Measurements from ENCODE around the gene BCAR1.
"Not testable (repeated sequence)": the region's sequence is repeated elsewhere in the genome, so short reads cannot be mapped to it uniquely, and the experiment has no call there.

The BCAR1 gene

DNA sequence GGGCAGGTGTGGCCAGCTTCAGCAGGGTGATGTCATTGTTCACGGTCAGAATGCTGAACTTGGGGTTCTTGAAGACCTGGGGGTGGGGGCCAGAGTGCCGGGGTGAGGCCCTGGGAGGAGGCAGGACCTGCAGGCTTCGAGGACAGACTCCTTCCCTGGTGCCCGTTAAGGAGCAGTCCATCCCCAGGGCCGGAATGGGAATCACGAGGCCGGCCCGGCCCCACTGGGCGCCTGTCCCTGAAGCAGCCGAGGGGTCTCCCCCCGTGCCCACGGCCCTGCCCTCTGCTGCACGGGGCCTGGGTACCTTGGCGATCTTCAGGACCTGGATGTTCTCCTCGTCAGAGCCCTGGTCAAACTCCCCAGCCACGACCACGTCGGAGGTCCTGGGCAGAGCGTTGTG is 46.0 kb downstream of the BCAR1 start:
- H3K27ac ChIP-seq (ENCODE audit: low read length); H3K4me3 ChIP-seq (ENCODE audit: low read depth in 1 of 2, low read length in 2 of 2); H3K27me3 ChIP-seq (ENCODE audit: low read depth, low read length); H3K4me1 ChIP-seq (ENCODE audit: control insufficient read depth in 1 of 2, insufficient read depth in 2 of 2, low read length in 2 of 2); H3K9me3 ChIP-seq (ENCODE audit: control insufficient read depth in 1 of 2, low read length in 2 of 2); H3K36me3 ChIP-seq (ENCODE audit: control insufficient read depth in 1 of 2, insufficient read depth in 2 of 2, low read length in 2 of 2): not testable (repeated sequence)

DNA sequence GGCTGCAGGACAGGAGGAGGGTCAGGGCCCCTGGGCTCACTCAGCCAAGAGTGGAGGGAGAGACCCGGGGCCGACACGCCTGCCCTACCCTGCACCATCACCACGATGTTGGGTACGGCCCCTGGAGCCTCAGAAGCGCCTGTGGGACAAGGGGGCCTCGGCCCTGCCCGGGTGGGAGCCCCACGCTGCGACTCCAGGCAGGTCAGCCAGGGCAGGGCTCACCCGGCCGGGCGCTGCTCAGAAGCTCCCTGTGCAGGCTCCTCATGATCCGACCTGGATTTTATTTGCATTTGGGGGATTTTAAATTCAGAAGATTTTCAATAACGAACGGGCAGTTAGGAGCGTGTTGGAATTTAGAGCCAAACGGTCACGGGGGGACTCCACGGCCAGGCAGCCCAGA is 46.5 kb downstream of the BCAR1 start:
- not testable (repeated sequence) for H3K9me3 ChIP-seq (ENCODE audit: control insufficient read depth in 1 of 2, low read length in 2 of 2); H3K27ac ChIP-seq (ENCODE audit: low read length); H3K36me3 ChIP-seq (ENCODE audit: control insufficient read depth in 1 of 2, insufficient read depth in 2 of 2, low read length in 2 of 2); H3K4me3 ChIP-seq (ENCODE audit: low read depth in 1 of 2, low read length in 2 of 2); H3K4me1 ChIP-seq (ENCODE audit: control insufficient read depth in 1 of 2, insufficient read depth in 2 of 2, low read length in 2 of 2); H3K27me3 ChIP-seq (ENCODE audit: low read depth, low read length)

DNA sequence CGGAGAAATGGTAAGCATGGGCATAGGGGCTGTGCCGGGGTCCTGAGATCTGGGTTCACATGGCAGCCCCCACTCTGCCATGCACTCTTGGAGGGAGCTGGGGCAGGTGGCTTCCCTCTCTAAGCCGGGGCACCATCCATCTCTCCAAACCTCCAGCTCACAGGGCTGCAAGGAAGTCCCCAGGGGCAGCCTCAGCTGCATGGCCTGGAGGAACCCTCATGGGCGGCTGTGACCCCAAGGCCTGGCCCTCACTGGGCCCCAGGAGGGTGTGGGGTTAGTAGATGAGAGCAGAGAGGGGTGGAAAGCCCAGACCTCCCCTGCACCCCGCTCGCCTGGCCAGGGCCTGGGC is 47.0 kb downstream of the BCAR1 start:
- Histone ChIP-seq H3K27ac (ENCODE audit: low read length) (no peak overlapping the region), H3K4me3 (ENCODE audit: low read depth in 1 of 2, low read length in 2 of 2) (no peak overlapping the region), H3K9me3 (ENCODE audit: control insufficient read depth in 1 of 2, low read length in 2 of 2) (no peaks in the 10 kb centered on the region), H3K4me1 (ENCODE audit: control insufficient read depth in 1 of 2, insufficient read depth in 2 of 2, low read length in 2 of 2) (no peaks in the 10 kb centered on the region), H3K27me3 (ENCODE audit: low read depth, low read length) (no peaks in the 10 kb centered on the region), H3K36me3 (ENCODE audit: control insufficient read depth in 1 of 2, insufficient read depth in 2 of 2, low read length in 2 of 2) (no peaks in the 10 kb centered on the region)

DNA sequence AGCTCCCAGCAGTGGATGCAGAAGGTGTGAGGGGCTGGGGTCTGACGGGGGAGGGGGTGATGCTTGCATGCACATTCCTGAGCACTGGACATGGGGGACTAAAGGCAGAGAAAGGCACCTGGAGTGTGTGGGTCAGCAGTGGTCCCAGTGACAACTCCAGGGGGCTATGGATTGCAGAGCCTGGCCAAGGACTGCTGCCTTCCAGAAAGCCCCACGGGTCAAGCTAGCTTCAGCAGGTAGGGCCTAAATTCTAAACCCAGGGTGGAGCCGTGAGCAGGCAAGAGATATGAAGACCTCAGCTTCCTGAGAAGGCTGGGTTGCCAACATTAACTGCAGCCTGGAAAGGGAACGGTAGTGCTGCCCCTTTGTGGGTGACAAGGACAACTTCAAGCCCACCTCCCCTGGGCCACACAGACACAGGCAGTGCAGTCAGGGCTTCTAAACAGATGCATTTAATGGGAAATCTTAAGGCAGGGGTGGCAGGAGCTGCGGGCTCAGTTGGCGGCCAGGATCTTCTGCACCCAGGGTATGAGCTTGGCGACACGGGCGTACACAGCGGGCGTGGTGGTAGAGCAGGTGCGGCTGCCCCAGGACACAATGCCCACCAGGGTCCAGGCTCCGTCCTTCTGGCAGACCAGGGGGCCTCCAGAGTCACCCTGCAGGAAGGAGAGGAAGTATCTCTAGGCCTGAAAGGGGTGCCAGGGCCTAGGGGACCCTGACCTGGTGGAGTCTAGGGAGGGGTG is 47.6 kb downstream of the BCAR1 start:
- Histone ChIP-seq H3K4me3 (ENCODE audit: low read depth in 1 of 2, low read length in 2 of 2) (no peak overlapping the region), H3K36me3 (ENCODE audit: control insufficient read depth in 1 of 2, insufficient read depth in 2 of 2, low read length in 2 of 2) (no peaks in the 10 kb centered on the region), H3K27me3 (ENCODE audit: low read depth, low read length) (no peaks in the 10 kb centered on the region), H3K9me3 (ENCODE audit: control insufficient read depth in 1 of 2, low read length in 2 of 2) (no peaks in the 10 kb centered on the region), H3K4me1 (ENCODE audit: control insufficient read depth in 1 of 2, insufficient read depth in 2 of 2, low read length in 2 of 2) (no peaks in the 10 kb centered on the region), H3K27ac (ENCODE audit: low read length) (no peak overlapping the region)

DNA sequence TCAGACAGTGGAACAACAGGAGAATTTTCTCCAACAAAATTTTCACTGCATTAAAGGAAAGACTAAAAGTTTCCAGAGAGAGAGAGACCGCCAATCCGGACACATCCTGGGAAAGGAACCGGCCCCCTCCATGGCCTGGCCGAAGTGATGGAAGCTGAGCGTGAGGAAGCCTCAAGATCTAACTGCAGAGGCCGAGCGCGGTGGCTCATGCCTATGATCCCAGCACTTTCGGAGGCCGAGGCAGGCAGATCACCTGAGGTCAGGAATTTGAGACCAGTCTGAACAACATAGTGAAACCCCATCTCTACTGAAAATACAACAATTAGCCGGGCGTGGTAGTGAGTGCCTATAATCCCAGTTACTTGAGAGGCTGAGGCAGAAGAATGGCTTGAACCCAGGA is 48.3 kb downstream of the BCAR1 start:
- Histone ChIP-seq H3K36me3 (ENCODE audit: control insufficient read depth in 1 of 2, insufficient read depth in 2 of 2, low read length in 2 of 2) (no peaks in the 10 kb centered on the region), H3K9me3 (ENCODE audit: control insufficient read depth in 1 of 2, low read length in 2 of 2) (no peaks in the 10 kb centered on the region), H3K27me3 (ENCODE audit: low read depth, low read length) (no peaks in the 10 kb centered on the region), H3K4me1 (ENCODE audit: control insufficient read depth in 1 of 2, insufficient read depth in 2 of 2, low read length in 2 of 2) (peaks cover 0 to 2% of the 10 kb centered on the region in 2 donors), H3K27ac (ENCODE audit: low read length) (no peak overlapping the region), H3K4me3 (ENCODE audit: low read depth in 1 of 2, low read length in 2 of 2) (no peak overlapping the region)

DNA sequence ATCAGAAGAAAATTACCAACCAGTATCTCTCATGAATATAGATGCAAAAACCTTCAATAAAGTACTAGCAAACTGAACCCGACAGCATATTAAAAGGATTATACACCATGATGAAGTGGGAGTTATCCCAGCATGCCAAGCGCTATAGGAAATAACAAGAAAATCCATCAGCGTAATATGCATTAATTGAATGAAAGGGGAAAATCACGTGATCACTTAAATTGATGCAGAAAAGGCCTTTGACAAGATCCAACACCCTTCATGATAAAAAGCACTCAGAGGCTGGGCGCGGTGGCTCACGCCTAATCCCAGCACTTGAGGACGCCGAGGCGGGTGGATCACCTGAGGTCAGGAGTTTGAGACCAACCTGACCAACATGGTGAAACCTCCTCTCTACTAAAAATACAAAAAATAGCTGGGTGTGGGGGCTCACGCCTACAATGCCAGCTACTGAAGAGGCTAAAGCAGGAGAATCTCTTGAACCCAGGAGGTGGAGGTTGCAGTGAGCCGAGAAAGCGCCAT is 49.3 kb downstream of the BCAR1 start:
- Histone ChIP-seq H3K27me3 (ENCODE audit: low read depth, low read length) (no peaks in the 10 kb centered on the region), H3K9me3 (ENCODE audit: control insufficient read depth in 1 of 2, low read length in 2 of 2) (no peaks in the 10 kb centered on the region), H3K27ac (ENCODE audit: low read length) (no peak overlapping the region), H3K4me3 (ENCODE audit: low read depth in 1 of 2, low read length in 2 of 2) (no peak overlapping the region), H3K36me3 (ENCODE audit: control insufficient read depth in 1 of 2, insufficient read depth in 2 of 2, low read length in 2 of 2) (no peaks in the 10 kb centered on the region), H3K4me1 (ENCODE audit: control insufficient read depth in 1 of 2, insufficient read depth in 2 of 2, low read length in 2 of 2) (peaks cover 0 to 6% of the 10 kb centered on the region in 2 donors)

DNA sequence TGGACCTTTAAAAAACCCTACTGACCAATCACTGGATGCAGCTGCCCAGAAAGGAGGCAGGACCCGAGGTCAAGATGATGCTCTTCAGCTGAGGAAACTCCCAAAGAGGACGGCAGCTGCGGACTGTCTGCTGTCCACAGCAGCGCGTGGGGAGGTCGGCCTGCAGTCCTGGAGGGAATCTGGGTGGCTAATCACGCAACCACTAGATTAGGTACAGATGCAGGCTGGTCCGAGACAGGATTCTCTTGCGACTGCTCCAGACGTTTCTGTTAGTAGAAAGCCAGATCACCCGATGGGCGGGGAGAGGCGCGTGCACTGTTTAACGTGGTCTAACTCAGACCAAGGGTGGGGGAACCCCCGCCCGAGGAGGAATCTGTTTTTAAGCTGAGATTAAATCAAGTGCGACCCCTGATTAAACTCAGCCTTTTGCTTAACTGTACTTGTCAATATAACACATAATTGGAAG is 53.3 kb downstream of the BCAR1 start:
- no peak overlapping the region for H3K27ac ChIP-seq (ENCODE audit: low read length)
- peaks cover 0 to 6% of the 10 kb centered on the region in 2 donors for H3K4me1 ChIP-seq (ENCODE audit: control insufficient read depth in 1 of 2, insufficient read depth in 2 of 2, low read length in 2 of 2)
- H3K4me3 ChIP-seq (ENCODE audit: low read depth in 1 of 2, low read length in 2 of 2), result no peak overlapping the region
- no peaks in the 10 kb centered on the region for H3K9me3 ChIP-seq (ENCODE audit: control insufficient read depth in 1 of 2, low read length in 2 of 2)
- no peaks in the 10 kb centered on the region for H3K27me3 ChIP-seq (ENCODE audit: low read depth, low read length)
- no peaks in the 10 kb centered on the region for H3K36me3 ChIP-seq (ENCODE audit: control insufficient read depth in 1 of 2, insufficient read depth in 2 of 2, low read length in 2 of 2)

DNA sequence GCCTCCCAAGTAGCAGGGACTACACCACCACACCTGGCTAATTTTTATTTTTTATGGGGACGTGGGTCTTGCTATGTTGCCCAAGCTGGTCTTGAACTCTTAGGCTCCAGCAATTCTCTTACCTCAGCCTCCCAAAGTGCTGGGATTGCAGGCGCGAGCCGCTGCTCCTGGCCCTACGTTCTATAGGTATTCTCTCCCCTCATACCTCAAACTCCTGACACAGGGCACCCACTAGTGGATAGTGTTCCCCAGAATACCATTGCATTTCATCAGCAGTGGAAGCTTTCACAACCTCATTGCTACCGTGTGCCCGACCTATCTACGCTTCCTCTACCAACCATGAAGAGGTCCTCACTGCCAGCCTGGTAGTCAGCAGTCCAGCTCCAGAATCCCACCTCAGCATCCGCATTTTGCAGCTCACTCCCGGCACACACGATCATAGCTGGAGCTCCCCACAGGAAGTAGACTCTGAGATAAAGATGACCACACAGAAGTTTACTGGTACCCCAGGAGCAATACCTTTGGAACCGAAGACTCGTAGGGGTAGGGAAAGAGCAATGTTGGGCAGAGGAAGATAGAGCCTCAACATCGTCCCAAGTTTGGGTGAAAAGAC is 53.8 kb downstream of the BCAR1 start:
- Histone ChIP-seq H3K4me3 (ENCODE audit: low read depth in 1 of 2, low read length in 2 of 2) (no peak overlapping the region), H3K4me1 (ENCODE audit: control insufficient read depth in 1 of 2, insufficient read depth in 2 of 2, low read length in 2 of 2) (peaks cover 0 to 6% of the 10 kb centered on the region in 2 donors), H3K36me3 (ENCODE audit: control insufficient read depth in 1 of 2, insufficient read depth in 2 of 2, low read length in 2 of 2) (no peaks in the 10 kb centered on the region), H3K27ac (ENCODE audit: low read length) (no peak overlapping the region), H3K9me3 (ENCODE audit: control insufficient read depth in 1 of 2, low read length in 2 of 2) (no peaks in the 10 kb centered on the region), H3K27me3 (ENCODE audit: low read depth, low read length) (no peaks in the 10 kb centered on the region)

DNA sequence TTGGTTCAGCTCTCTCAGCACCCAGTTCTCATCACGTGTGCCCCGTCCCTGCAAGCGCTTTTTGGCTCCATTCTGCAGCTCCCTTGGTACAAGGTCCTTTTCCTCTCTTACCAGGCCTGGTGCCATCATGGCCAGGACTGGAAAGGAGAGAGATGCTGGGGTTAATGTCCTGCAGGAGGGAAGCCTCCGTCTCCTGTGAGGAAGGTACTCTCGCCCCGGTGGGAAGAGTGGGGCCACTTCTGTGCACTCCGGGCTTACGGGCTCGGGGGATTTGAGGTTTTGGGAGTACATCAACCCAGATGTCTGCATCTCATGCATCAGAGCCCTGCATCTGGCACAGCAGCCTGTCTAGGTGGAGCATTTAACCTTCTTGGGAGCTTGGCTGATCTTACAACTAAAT is 54.6 kb downstream of the BCAR1 start:
- peaks cover 0 to 6% of the 10 kb centered on the region in 2 donors for H3K4me1 ChIP-seq (ENCODE audit: control insufficient read depth in 1 of 2, insufficient read depth in 2 of 2, low read length in 2 of 2)

DNA sequence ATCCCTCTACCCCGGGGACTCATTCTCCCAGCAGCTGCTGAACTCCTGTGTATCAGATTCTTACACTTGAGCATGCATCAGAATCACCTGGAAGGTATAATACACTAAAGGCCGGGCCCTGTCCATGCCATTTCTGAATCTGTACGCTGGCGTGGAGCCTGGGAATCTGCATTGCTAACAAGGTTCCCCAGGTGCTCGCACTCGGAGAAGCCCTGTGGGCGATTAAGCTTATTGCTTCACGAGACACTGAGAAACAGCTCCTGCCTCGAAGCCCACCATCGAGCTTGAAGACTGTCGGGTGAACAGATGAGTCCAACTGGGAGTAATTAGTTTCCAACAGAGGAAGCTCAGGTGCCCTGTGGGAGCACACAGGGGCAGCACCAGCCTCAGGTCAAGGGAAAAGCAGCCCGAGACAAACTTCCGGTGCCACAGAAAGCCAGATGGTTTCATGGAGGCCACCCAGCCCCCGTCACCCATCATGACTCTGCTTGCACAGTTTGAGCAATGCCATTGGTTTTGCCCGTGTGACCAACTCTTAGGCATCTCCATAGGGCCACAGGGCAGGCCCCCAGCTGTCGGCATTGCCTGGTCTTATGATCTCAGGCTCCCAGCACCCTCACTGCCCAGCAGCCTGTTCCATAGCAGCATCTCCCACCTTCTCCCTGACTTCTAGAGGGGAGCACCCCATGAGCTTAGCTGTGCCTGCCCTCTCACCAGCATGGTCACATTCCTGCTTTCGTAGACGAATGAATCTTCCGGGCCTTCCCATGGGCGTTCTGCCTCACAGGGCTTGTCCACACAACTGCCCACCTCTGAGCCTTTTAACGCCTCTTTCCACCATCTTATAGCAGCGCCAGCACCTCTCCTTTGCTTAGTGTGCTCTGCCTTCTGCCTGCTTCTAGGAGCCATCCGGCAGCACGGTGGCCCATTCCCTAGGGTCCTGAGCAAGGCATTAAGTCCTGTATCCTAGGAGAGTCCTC is 55.3 kb downstream of the BCAR1 start:
- Histone ChIP-seq H3K4me1 (ENCODE audit: control insufficient read depth in 1 of 2, insufficient read depth in 2 of 2, low read length in 2 of 2) (peaks cover 0 to 6% of the 10 kb centered on the region in 2 donors), H3K36me3 (ENCODE audit: control insufficient read depth in 1 of 2, insufficient read depth in 2 of 2, low read length in 2 of 2) (no peaks in the 10 kb centered on the region), H3K27ac (ENCODE audit: low read length) (no peak overlapping the region), H3K9me3 (ENCODE audit: control insufficient read depth in 1 of 2, low read length in 2 of 2) (no peaks in the 10 kb centered on the region), H3K4me3 (ENCODE audit: low read depth in 1 of 2, low read length in 2 of 2) (no peak overlapping the region), H3K27me3 (ENCODE audit: low read depth, low read length) (no peaks in the 10 kb centered on the region)

More for the DNA sequence above, 54.6 kb downstream of the BCAR1 start:
- Histone ChIP-seq H3K9me3 (ENCODE audit: control insufficient read depth in 1 of 2, low read length in 2 of 2) (no peaks in the 10 kb centered on the region), H3K27me3 (ENCODE audit: low read depth, low read length) (no peaks in the 10 kb centered on the region), H3K36me3 (ENCODE audit: control insufficient read depth in 1 of 2, insufficient read depth in 2 of 2, low read length in 2 of 2) (no peaks in the 10 kb centered on the region), H3K4me3 (ENCODE audit: low read depth in 1 of 2, low read length in 2 of 2) (no peak overlapping the region), H3K27ac (ENCODE audit: low read length) (no peak overlapping the region)

Measured in muscle layer of duodenum (tissue), 2 donors.